KMS-11 (cell line): ENCODE data around the gene NBAS.

Experiments used
- H2AFZ ChIP-seq: fragments of 200-600 bp; sonication (generic); 2 replicates; pipeline ENCODE4 v1.6.1; 2016; ENCODE audit warnings: antibody characterized with exemption, mixed run types, low read depth
- H3K27ac ChIP-seq: fragments of 200-600 bp; sonication (generic); 2 replicates; pipeline ENCODE4 v1.6.1; 2016; ENCODE audit warnings: mild to moderate bottlenecking, mixed run types
- H3K27me3 ChIP-seq: fragments of 200-600 bp; sonication (generic); 2 replicates; pipeline ENCODE4 v1.6.1; 2017; ENCODE audit warnings: mild to moderate bottlenecking, low read depth, mixed run types, moderate library complexity; ENCODE audit not compliant: insufficient read depth
- H3K36me3 ChIP-seq: fragments of 200-600 bp; sonication (generic); 2 replicates; pipeline ENCODE4 v1.6.1; 2017; ENCODE audit warnings: mild to moderate bottlenecking, mixed run types; ENCODE audit not compliant: insufficient read depth
- H3K4me1 ChIP-seq: fragments of 200-600 bp; sonication (generic); 2 replicates; pipeline ENCODE4 v1.6.1; 2016; ENCODE audit warnings: mild to moderate bottlenecking, low read depth, mixed run types; ENCODE audit not compliant: poor library complexity, severe bottlenecking
- H3K4me2 ChIP-seq: fragments of 200-600 bp; sonication (generic); 2 replicates; pipeline ENCODE4 v1.7.0; 2016; ENCODE audit warnings: mild to moderate bottlenecking, mixed run types
- H3K4me3 ChIP-seq: fragments of 200-600 bp; sonication (generic); IDR thresholded peaks from 2 replicates; pipeline ENCODE4 v1.6.1; 2017; ENCODE audit warnings: low read depth, low read length, mixed read lengths; ENCODE audit not compliant: insufficient read depth
- H3K79me2 ChIP-seq: fragments of 200-600 bp; sonication (generic); 2 replicates; pipeline ENCODE4 v1.6.1; 2016; ENCODE audit warnings: low read depth, mixed run types; ENCODE audit not compliant: insufficient read depth
- H3K9ac ChIP-seq: fragments of 200-600 bp; sonication (generic); 2 replicates; pipeline ENCODE4 v1.6.1; 2016; ENCODE audit warnings: mild to moderate bottlenecking, mixed run types
- H4K20me1 ChIP-seq: fragments of 200-600 bp; sonication (generic); 2 replicates; pipeline ENCODE4 v1.6.1; 2016; ENCODE audit warnings: mild to moderate bottlenecking, mixed run types; ENCODE audit not compliant: insufficient read depth
- CTCF ChIP-seq: fragments of 200-600 bp; sonication (generic); conservative IDR thresholded peaks from 2 replicates; pipeline ENCODE4 v1.6.1; 2017; ENCODE audit warnings: low read depth, mild to moderate bottlenecking, antibody characterized with exemption, low read length, moderate library complexity, mixed read lengths

Gene NBAS

GRCh38 chr2:15498554-15498953 is 62.6 kb downstream of the NBAS start:
- no peaks in the 10 kb centered on the region for H3K27me3 ChIP-seq
- H3K27ac ChIP-seq: no peak overlapping the region
- no peaks in the 10 kb centered on the region for H3K36me3 ChIP-seq
- no peaks in the 10 kb centered on the region for H3K4me1 ChIP-seq
- TF ChIP-seq CTCF: no peak
- no peak overlapping the region for H3K4me3 ChIP-seq
- H3K4me2 ChIP-seq: no peak overlapping the region
- no peaks in the 10 kb centered on the region for H3K79me2 ChIP-seq
- H4K20me1 ChIP-seq: no peaks in the 10 kb centered on the region
- H3K9ac ChIP-seq: no peak overlapping the region
- no peak overlapping the region for H2AFZ ChIP-seq

- no peak overlapping the region for H3K4me2 ChIP-seq
- H3K36me3 ChIP-seq: no peaks in the 10 kb centered on the region
- H3K27me3 ChIP-seq: no peaks in the 10 kb centered on the region
- no peak for TF ChIP-seq CTCF
- no peaks in the 10 kb centered on the region for H4K20me1 ChIP-seq
- no peak overlapping the region for H2AFZ ChIP-seq
- no peak overlapping the region for H3K4me3 ChIP-seq
- H3K27ac ChIP-seq: no peak overlapping the region
- no peaks in the 10 kb centered on the region for H3K79me2 ChIP-seq
- no peaks in the 10 kb centered on the region for H3K4me1 ChIP-seq
- no peak overlapping the region for H3K9ac ChIP-seq
Measured at GRCh38 chr2:15494877-15495276, 66.3 kb downstream of the NBAS start.

GRCh38 chr2:15492773-15493325 is 68.3 kb downstream of the NBAS start:
- no peak overlapping the region for H2AFZ ChIP-seq
- H4K20me1 ChIP-seq: no peaks in the 10 kb centered on the region
- H3K4me1 ChIP-seq: no peaks in the 10 kb centered on the region
- H3K9ac ChIP-seq: no peak overlapping the region
- no peak for TF ChIP-seq CTCF
- no peaks in the 10 kb centered on the region for H3K79me2 ChIP-seq
- no peak overlapping the region for H3K27ac ChIP-seq
- H3K36me3 ChIP-seq: no peaks in the 10 kb centered on the region
- H3K4me3 ChIP-seq: no peak overlapping the region
- no peaks in the 10 kb centered on the region for H3K27me3 ChIP-seq
- H3K4me2 ChIP-seq: no peak overlapping the region

- Histone ChIP-seq H2AFZ (no peak overlapping the region), H3K4me1 (no peaks in the 10 kb centered on the region), H3K36me3 (no peaks in the 10 kb centered on the region), H3K4me3 (no peak overlapping the region), H3K9ac (no peak overlapping the region), H4K20me1 (no peaks in the 10 kb centered on the region), H3K4me2 (no peak overlapping the region), H3K27me3 (no peaks in the 10 kb centered on the region), H3K79me2 (no peaks in the 10 kb centered on the region), H3K27ac (no peak overlapping the region)
- TF ChIP-seq CTCF: no peak
Measured at GRCh38 chr2:15486770-15487169, 74.4 kb downstream of the NBAS start.
